IMR-90 (cell line): ENCODE measurements around the gene GJE1. TPM values are rescaled to one million over a fixed set of nuclear protein-coding genes. Genes with fewer than 3 reads are reported as not detected.

Experiments used
- ATAC-seq: fragments of 200-7000 bp; cut with Tn5 transposase; 2 replicates; pipeline ENCODE4 v1.9.1; 2020; ENCODE audit warnings: low read depth, mild to moderate bottlenecking, moderate library complexity
- BruUV-seq: library from RNA; stranded (reverse); fragments of 400-500 nt; replicated peaks from 2 replicates; lab custom pipeline; 2021; lab: Mats Ljungman, UMichigan
- CTCF ChIA-PET: fragments of 300-600 bp; formaldehyde crosslinking; extraction: SDS; loops from one replicate; lab custom pipeline; 2021; ENCODE audit warnings: antibody characterized with exemption; lab: Yijun Ruan, JAX
- POLR2A ChIA-PET: fragments of 300-600 bp; sonication (Branson Sonifier 250); formaldehyde crosslinking; loops from one replicate; lab custom pipeline; 2022; ENCODE audit warnings: antibody characterized with exemption; ENCODE audit not compliant: unreplicated experiment; lab: Charles Lee
- DNase-seq: peaks from one replicate; pipeline ENCODE4 v3.0.0; 2013
- H2AFZ ChIP-seq: replicated peaks from 2 replicates; pipeline ENCODE3; 2013; ENCODE audit warnings: low read length, mild to moderate bottlenecking; ENCODE audit not compliant: poor library complexity
- H2AK5ac ChIP-seq: 2 replicates; pipeline ENCODE4 v1.6.1; 2013; ENCODE audit warnings: low read depth, low read length, inconsistent platforms
- H2AK9ac ChIP-seq: replicated peaks from 2 replicates; pipeline ENCODE3; 2013; ENCODE audit warnings: mild to moderate bottlenecking, low read depth, low read length, moderate library complexity; ENCODE audit not compliant: poor library complexity
- H2BK120ac ChIP-seq: 2 replicates; pipeline ENCODE4 v1.6.1; 2013; ENCODE audit warnings: low read depth, low read length, inconsistent platforms
- H2BK15ac ChIP-seq: 3 replicates; pipeline ENCODE4 v1.6.1; 2013; ENCODE audit warnings: low read depth, low read length, inconsistent platforms
- H2BK20ac ChIP-seq: 2 replicates; pipeline ENCODE4 v1.6.1; 2013; ENCODE audit warnings: low read depth, mild to moderate bottlenecking, inconsistent platforms, low read length, moderate library complexity
- H2BK5ac ChIP-seq: 2 replicates; pipeline ENCODE4 v1.6.1; 2013; ENCODE audit warnings: mild to moderate bottlenecking, low read depth, low read length, inconsistent platforms; ENCODE audit not compliant: poor library complexity, severe bottlenecking
- H3K14ac ChIP-seq: replicated peaks from 2 replicates; pipeline ENCODE4 v1.6.1; 2013; ENCODE audit warnings: low read depth, low read length, inconsistent platforms
- H3K18ac ChIP-seq: 2 replicates; pipeline ENCODE4 v1.6.1; 2013; ENCODE audit warnings: low read depth, low read length, control low read depth
- H3K23ac ChIP-seq: 2 replicates; pipeline ENCODE4 v1.6.1; 2013; ENCODE audit warnings: low read depth, low read length, inconsistent platforms
- H3K27ac ChIP-seq: 2 replicates; pipeline ENCODE4 v1.5.1; 2013; ENCODE audit warnings: mild to moderate bottlenecking, control low read depth, low read length; ENCODE audit not compliant: insufficient read depth
- H3K27me3 ChIP-seq: 2 replicates; pipeline ENCODE4 v1.6.1; 2013; ENCODE audit warnings: low read length; ENCODE audit not compliant: control insufficient read depth, insufficient read depth
- H3K36me3 ChIP-seq: 2 replicates; pipeline ENCODE4 v1.6.1; 2013; ENCODE audit warnings: low read length, mixed read lengths; ENCODE audit not compliant: control insufficient read depth, insufficient read depth
- H3K4ac ChIP-seq: 2 replicates; pipeline ENCODE4 v1.6.1; 2013; ENCODE audit warnings: low read depth, low read length, inconsistent platforms
- H3K4me1 ChIP-seq: 2 replicates; pipeline ENCODE4 v1.6.1; 2013; ENCODE audit warnings: low read length, mixed read lengths; ENCODE audit not compliant: control insufficient read depth, insufficient read depth
- H3K4me2 ChIP-seq: 2 replicates; pipeline ENCODE4 v1.6.1; 2013; ENCODE audit warnings: low read depth, mild to moderate bottlenecking, control low read depth, low read length, moderate library complexity
- H3K4me3 ChIP-seq: 2 replicates; pipeline ENCODE4 v1.5.1; 2013; ENCODE audit warnings: low read depth, mild to moderate bottlenecking, control low read depth, low read length, moderate library complexity; ENCODE audit not compliant: insufficient read depth
- H3K56ac ChIP-seq: 2 replicates; pipeline ENCODE4 v1.6.1; 2013; ENCODE audit warnings: low read length, inconsistent platforms; ENCODE audit not compliant: insufficient read depth; ENCODE audit errors: extremely low read depth
- H3K79me1 ChIP-seq, 2 experiments: 2 replicates each; pipeline ENCODE4 v1.6.1; 2013; ENCODE audit warnings: low read length in 2 of 2, inconsistent platforms in 1 of 2, low read depth in 1 of 2
- H3K9ac ChIP-seq: 2 replicates; pipeline ENCODE4 v1.6.1; 2013; ENCODE audit warnings: low read depth, low read length, control low read depth
- H3K9me1 ChIP-seq: 2 replicates; pipeline ENCODE4 v1.6.1; 2013; ENCODE audit warnings: low read length, inconsistent platforms; ENCODE audit not compliant: insufficient read depth
- H3K9me3 ChIP-seq: 2 replicates; pipeline ENCODE4 v1.6.1; 2013; ENCODE audit warnings: low read length; ENCODE audit not compliant: control insufficient read depth, insufficient read depth
- H4K20me1 ChIP-seq: 2 replicates; pipeline ENCODE4 v1.6.1; 2013; ENCODE audit warnings: low read length, inconsistent platforms; ENCODE audit not compliant: insufficient read depth
- H4K5ac ChIP-seq: 2 replicates; pipeline ENCODE4 v1.6.1; 2013; ENCODE audit warnings: mild to moderate bottlenecking, low read depth, low read length, control low read depth
- H4K8ac ChIP-seq, 2 experiments: 2 replicates each; pipeline ENCODE4 v1.6.1; 2013; ENCODE audit warnings: low read depth in 2 of 2, low read length in 2 of 2, control low read depth in 1 of 2, inconsistent platforms in 1 of 2
- H4K91ac ChIP-seq: 2 replicates; pipeline ENCODE4 v1.6.1; 2013; ENCODE audit warnings: low read depth, low read length, inconsistent platforms; ENCODE audit not compliant: insufficient read depth
- BHLHE40 ChIP-seq: fragments of 150-350 bp; IDR thresholded peaks from 2 replicates; pipeline ENCODE4 v1.6.1; 2016; ENCODE audit warnings: mild to moderate bottlenecking, low read depth, low read length
- CEBPB ChIP-seq: IDR thresholded peaks from 2 replicates; pipeline ENCODE4 v1.6.1; 2012; ENCODE audit warnings: low read depth, low read length, improper control_type of control experiment
- CHD1 ChIP-seq: IDR thresholded peaks from 2 replicates; pipeline ENCODE4 v1.6.1; 2012; ENCODE audit warnings: low read depth, low read length, improper control_type of control experiment
- CTCF ChIP-seq: conservative IDR thresholded peaks from 2 replicates; pipeline ENCODE4 v1.5.1; 2012; ENCODE audit warnings: mild to moderate bottlenecking, low read depth, low read length, improper control_type of control experiment
- ELK1 ChIP-seq: fragments of 150-350 bp; IDR thresholded peaks from 2 replicates; pipeline ENCODE4 v1.6.1; 2016; ENCODE audit warnings: low read depth, mild to moderate bottlenecking, low read length, moderate library complexity, borderline replicate concordance
- FOS ChIP-seq: fragments of 150-350 bp; IDR thresholded peaks from 2 replicates; pipeline ENCODE4 v1.6.1; 2016; ENCODE audit warnings: low read depth, low read length
- MAFK ChIP-seq: IDR thresholded peaks from 2 replicates; pipeline ENCODE4 v1.6.1; 2012; ENCODE audit warnings: low read depth, low read length, improper control_type of control experiment
- MAZ ChIP-seq: IDR thresholded peaks from 2 replicates; pipeline ENCODE4 v1.6.1; 2012; ENCODE audit warnings: low read depth, mild to moderate bottlenecking, low read length, improper control_type of control experiment, moderate library complexity, borderline replicate concordance
- MXI1 ChIP-seq: IDR thresholded peaks from 2 replicates; pipeline ENCODE4 v1.6.1; 2012; ENCODE audit warnings: low read depth, mild to moderate bottlenecking, low read length, moderate library complexity, borderline replicate concordance
- NFE2L2 ChIP-seq: fragments of 150-350 bp; IDR thresholded peaks from 2 replicates; pipeline ENCODE4 v1.6.1; 2016; ENCODE audit warnings: low read depth, mild to moderate bottlenecking, low read length
- POLR2A ChIP-seq: IDR thresholded peaks from 2 replicates; pipeline ENCODE4 v1.6.1; 2012; ENCODE audit warnings: mild to moderate bottlenecking, low read depth, low read length
- RAD21 ChIP-seq: IDR thresholded peaks from 2 replicates; pipeline ENCODE4 v1.6.1; 2012; ENCODE audit warnings: low read length, improper control_type of control experiment
- RCOR1 ChIP-seq: IDR thresholded peaks from 2 replicates; pipeline ENCODE4 v1.6.1; 2012; ENCODE audit warnings: mild to moderate bottlenecking, low read length, improper control_type of control experiment; ENCODE audit not compliant: insufficient replicate concordance
- RFX5 ChIP-seq: IDR thresholded peaks from 2 replicates; pipeline ENCODE4 v1.8.0; 2012; ENCODE audit warnings: low read depth, mild to moderate bottlenecking, low read length, moderate library complexity
- SMC3 ChIP-seq: fragments of 150-350 bp; IDR thresholded peaks from 2 replicates; pipeline ENCODE4 v1.6.1; 2016; ENCODE audit warnings: low read depth, mild to moderate bottlenecking, antibody characterized with exemption, low read length, moderate library complexity
- USF2 ChIP-seq: fragments of 150-350 bp; IDR thresholded peaks from 2 replicates; pipeline ENCODE4 v1.6.1; 2017; ENCODE audit warnings: mild to moderate bottlenecking, antibody characterized with exemption, low read length, low read depth
- WGBS, 2 experiments: methylation state at CpG; one replicate each; pipeline versions ENCODE4 v1.1.5 to v1.1.7; 2013; ENCODE audit warnings: missing lambda C conversion rate in 2 of 2; ENCODE audit not compliant: insufficient read length in 1 of 2; ENCODE audit errors: extremely low coverage in 2 of 2; 5-methylcytosine and 5-hydroxymethylcytosine counted together
- dilution Hi-C: fragments of 300-500 bp; cut with HindIII; formaldehyde crosslinking; loops from one replicate; pipeline ENCODE4 v1.14.3; 2018; ENCODE audit warnings: low sequenced_read_pairs; ENCODE audit not compliant: unreplicated experiment
- in situ Hi-C: fragments of 300-500 bp; cut with MboI; formaldehyde crosslinking; loops from 3 replicates; pipeline ENCODE4 v1.14.3; 2019; ENCODE audit warnings: low sequenced_read_pairs, inconsistent platforms, mixed read lengths
- intact Hi-C: fragments of 100-400 bp; cut with micrococcal nuclease; formaldehyde crosslinking; loops from 2 replicates; pipeline ENCODE4 v1.10.0; 2022
- polyA plus RNA-seq, 3 experiments: library from polyadenylated mRNA; depleted of rRNA; stranded (reverse); fragments of >200 nt; gene quantifications; 2 replicates each; pipeline ENCODE4 v1.2.3, GENCODE V29; 2012; ENCODE audit warnings: low replicate concordance in 1 of 3
- total RNA-seq: library from RNA; depleted of rRNA; stranded (reverse); fragments of >200 nt; gene quantifications from 2 replicates; pipeline ENCODE4 v1.2.3, GENCODE V29; 2012

Gene GJE1
- total and polyA plus RNA-seq, 2 of the 4 experiments (the other 2 are of a cell fraction) = not detected

- no peak overlapping the region for H3K4me2 ChIP-seq
- no peak overlapping the region for H4K8ac ChIP-seq
- no peak overlapping the region for H2BK15ac ChIP-seq
- no peak overlapping the region for H3K27ac ChIP-seq
- intact Hi-C loops = no loop called here
- H2AFZ ChIP-seq = no peak overlapping the region
- no peak overlapping the region for H2BK20ac ChIP-seq
- CTCF ChIA-PET = no interaction called here
- H3K23ac ChIP-seq = no peak overlapping the region
- no peaks in the 10 kb centered on the region for H3K27me3 ChIP-seq
- no peak overlapping the region for H3K4ac ChIP-seq
- no peak overlapping the region for H2AK5ac ChIP-seq
- no peak overlapping the region for H4K91ac ChIP-seq
- no peak for DNase-seq
- peaks cover 25% of the 10 kb centered on the region for H3K36me3 ChIP-seq
- no peak overlapping the region for H3K4me3 ChIP-seq
- no CpG with 5 or more reads among the region's 6 CpGs for WGBS, 2 experiments
- H3K9me3 ChIP-seq = peaks cover 2% of the 10 kb centered on the region; the same call in 1 of the 2 replicates
- BruUV-seq = no TSS peak
- H4K5ac ChIP-seq = no peak overlapping the region
- H2BK120ac ChIP-seq = no peak overlapping the region
- no peak overlapping the region for H3K14ac ChIP-seq
- POLR2A ChIA-PET = no interaction called here
- TF ChIP-seq ELK1 = no peak
- TF ChIP-seq FOS = no peak
- TF ChIP-seq NFE2L2 = no peak
- TF ChIP-seq BHLHE40 = no peak
- TF ChIP-seq POLR2A = no peak
- TF ChIP-seq RAD21 = no peak
- TF ChIP-seq MAFK = no peak
- TF ChIP-seq CHD1 = no peak
- no peak for TF ChIP-seq MXI1
- no peak for TF ChIP-seq USF2
- no peak for TF ChIP-seq RCOR1
- TF ChIP-seq CEBPB = no peak
- no peak for TF ChIP-seq SMC3
- no peak for TF ChIP-seq RFX5
- no peak for TF ChIP-seq MAZ
- TF ChIP-seq CTCF = no peak
- H2BK5ac ChIP-seq = no peak overlapping the region
- ATAC-seq = no peak
- no peak overlapping the region for H3K9ac ChIP-seq
- H3K9me1 ChIP-seq = peaks cover 3% of the 10 kb centered on the region; the same call in 1 of the 2 replicates
- dilution Hi-C loops = no loop called here
- H3K18ac ChIP-seq = no peak overlapping the region
- H3K79me1 ChIP-seq = peaks cover 6 to 7% of the 10 kb centered on the region in 2 experiments; a peak in 3 of 4 replicates
- in situ Hi-C loops = no loop called here
- H3K4me1 ChIP-seq = no peaks in the 10 kb centered on the region
- no peaks in the 10 kb centered on the region for H4K20me1 ChIP-seq
- H2AK9ac ChIP-seq = no peak overlapping the region
- no peak overlapping the region for H3K56ac ChIP-seq
These were observed 42.0 kb downstream of the GJE1 start for GRCh38 chr6:142174703-142175102.
